CD4-positive, alpha-beta T cell (primary cell): Measurements from ENCODE around the gene NUP188. TPM values are rescaled to one million over a fixed set of nuclear protein-coding genes. Genes with fewer than 3 reads are reported as not detected.

ENCODE experiments used
- ATAC-seq: fragments of 200-7000 bp; cut with Tn5 transposase; one replicate; pipeline ENCODE4 v1.10.0; 2022; ENCODE audit warnings: mild to moderate bottlenecking; ENCODE audit not compliant: poor library complexity
- CTCF ChIA-PET: fragments of 350-600 bp; sonication (Branson Sonifier 250); formaldehyde crosslinking; loops from one replicate; lab custom pipeline; 2021; ENCODE audit warnings: antibody characterized with exemption, inconsistent platforms; lab: Charles Lee
- POLR2A ChIA-PET: fragments of 350-600 bp; sonication (Branson Sonifier 250); formaldehyde crosslinking; loops from one replicate; lab custom pipeline; 2021; ENCODE audit warnings: antibody characterized with exemption, inconsistent platforms; lab: Charles Lee
- DNase-seq, 14 experiments: peaks; one replicate each; pipeline ENCODE4 v3.0.0-alpha.2; 2013 to 2020; ENCODE audit warnings: mixed read lengths in 2 of 14
- H3K27ac ChIP-seq, 2 donors: one replicate each; pipeline versions ENCODE4 v1.5.1 to v1.7.0; 2013; ENCODE audit warnings: low read length in 2 of 2, low read depth in 1 of 2, mild to moderate bottlenecking in 1 of 2
- H3K27me3 ChIP-seq, 2 experiments: 1 replicate in 1 of 2; 2 replicates in 1 of 2; pipeline versions ENCODE4 v1.6.1 to v1.7.0; 2013; ENCODE audit warnings: low read length in 2 of 2, control low read depth in 1 of 2, mild to moderate bottlenecking in 1 of 2, moderate library complexity in 1 of 2; ENCODE audit not compliant: insufficient read depth in 2 of 2, control insufficient read depth in 1 of 2
- H3K36me3 ChIP-seq: one replicate; pipeline ENCODE4 v1.6.1; 2013; ENCODE audit warnings: low read length, control low read depth; ENCODE audit not compliant: insufficient read depth
- H3K4me1 ChIP-seq: one replicate; pipeline ENCODE4 v1.6.1; 2013; ENCODE audit warnings: low read length, control low read depth; ENCODE audit not compliant: insufficient read depth
- H3K4me3 ChIP-seq: one replicate; pipeline ENCODE4 v1.5.1; 2013; ENCODE audit warnings: mild to moderate bottlenecking, low read length, moderate library complexity
- H3K9me3 ChIP-seq, 2 experiments: 1 replicate in 1 of 2; 2 replicates in 1 of 2; pipeline versions ENCODE4 v1.6.1 to v1.7.0; 2013; ENCODE audit warnings: low read length in 2 of 2, mild to moderate bottlenecking in 2 of 2, control low read depth in 1 of 2, moderate library complexity in 1 of 2; ENCODE audit not compliant: control insufficient read depth in 1 of 2, insufficient read depth in 1 of 2
- H3K27ac Mint-ChIP-seq: one replicate; pipeline ENCODE4 v1.8.0; 2020; ENCODE audit warnings: mixed read lengths
- H3K27me3 Mint-ChIP-seq: one replicate; pipeline ENCODE4 v1.8.0; 2021; ENCODE audit warnings: mixed read lengths
- H3K36me3 Mint-ChIP-seq: one replicate; pipeline ENCODE4 v1.8.0; 2021; ENCODE audit warnings: low read depth, mixed read lengths
- H3K4me1 Mint-ChIP-seq: one replicate; pipeline ENCODE4 v1.8.0; 2021; ENCODE audit warnings: low read depth, mixed read lengths
- H3K4me3 Mint-ChIP-seq: one replicate; pipeline ENCODE4 v1.8.0; 2020; ENCODE audit warnings: mild to moderate bottlenecking, mixed read lengths
- H3K9me3 Mint-ChIP-seq: one replicate; pipeline ENCODE4 v1.8.0; 2020; ENCODE audit warnings: mixed read lengths
- CTCF ChIP-seq: fragments of 200-600 bp; IDR thresholded peaks from one replicate; pipeline ENCODE4 v1.8.0; 2022; ENCODE audit warnings: antibody characterized with exemption, mild to moderate bottlenecking
- intact Hi-C, 2 experiments: fragments of 100-400 bp; cut with DNase I in 1 of 2; cut with micrococcal nuclease in 1 of 2; formaldehyde crosslinking; loops; one replicate each; pipeline versions ENCODE4 v1.15.1 to v1.9.0; 2023 to 2025; cut with DNase I, micrococcal nuclease
- total RNA-seq, 174 experiments: library from RNA in 2 of 174; stranded (reverse) in 2 of 174; gene quantifications; one replicate each; pipeline ENCODE4 v1.2.3 and lab custom pipeline; 2021 to 2026

NUP188 gene
- total RNA-seq, 2 experiments from 2014 or later, result 43.0 to 43.9 TPM

DNA sequence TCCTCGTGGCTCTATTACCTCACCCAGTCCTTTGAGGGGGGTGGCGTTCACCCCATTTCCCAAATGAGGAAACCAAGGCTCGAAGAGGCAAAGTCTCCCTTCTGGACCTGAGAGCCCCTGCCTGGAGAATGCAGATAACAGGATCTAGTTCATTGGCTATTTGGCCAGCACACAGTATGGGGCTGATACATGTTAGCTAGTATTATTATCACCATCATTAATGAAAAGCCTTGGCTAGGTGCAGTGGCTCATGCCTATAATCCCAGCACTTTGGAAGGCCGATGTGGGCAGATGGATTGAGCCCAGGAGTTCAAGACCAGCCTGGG lies 76.4 kb downstream of the NUP188 start:
- DNase-seq (no peak), ATAC-seq (no peak)
- CTCF ChIA-PET, result no interaction called here
- Mint-ChIP-seq H3K4me1 (peaks cover 26% of the 10 kb centered on the region), H3K27ac (no peak overlapping the region), H3K4me3 (no peak overlapping the region), H3K36me3 (peaks cover 8% of the 10 kb centered on the region), H3K9me3 (no peaks in the 10 kb centered on the region), H3K27me3 (no peaks in the 10 kb centered on the region)
- Histone ChIP-seq H3K36me3 (peaks cover 11% of the 10 kb centered on the region), H3K27ac (no peak overlapping the region), H3K4me1 (peaks cover 35% of the 10 kb centered on the region), H3K27me3 (no peaks in the 10 kb centered on the region), H3K4me3 (no peak overlapping the region), H3K9me3 (no peaks in the 10 kb centered on the region)
- intact Hi-C loops, result no loop called here
- no peak for TF ChIP-seq CTCF
- POLR2A ChIA-PET, result no interaction called here

DNA sequence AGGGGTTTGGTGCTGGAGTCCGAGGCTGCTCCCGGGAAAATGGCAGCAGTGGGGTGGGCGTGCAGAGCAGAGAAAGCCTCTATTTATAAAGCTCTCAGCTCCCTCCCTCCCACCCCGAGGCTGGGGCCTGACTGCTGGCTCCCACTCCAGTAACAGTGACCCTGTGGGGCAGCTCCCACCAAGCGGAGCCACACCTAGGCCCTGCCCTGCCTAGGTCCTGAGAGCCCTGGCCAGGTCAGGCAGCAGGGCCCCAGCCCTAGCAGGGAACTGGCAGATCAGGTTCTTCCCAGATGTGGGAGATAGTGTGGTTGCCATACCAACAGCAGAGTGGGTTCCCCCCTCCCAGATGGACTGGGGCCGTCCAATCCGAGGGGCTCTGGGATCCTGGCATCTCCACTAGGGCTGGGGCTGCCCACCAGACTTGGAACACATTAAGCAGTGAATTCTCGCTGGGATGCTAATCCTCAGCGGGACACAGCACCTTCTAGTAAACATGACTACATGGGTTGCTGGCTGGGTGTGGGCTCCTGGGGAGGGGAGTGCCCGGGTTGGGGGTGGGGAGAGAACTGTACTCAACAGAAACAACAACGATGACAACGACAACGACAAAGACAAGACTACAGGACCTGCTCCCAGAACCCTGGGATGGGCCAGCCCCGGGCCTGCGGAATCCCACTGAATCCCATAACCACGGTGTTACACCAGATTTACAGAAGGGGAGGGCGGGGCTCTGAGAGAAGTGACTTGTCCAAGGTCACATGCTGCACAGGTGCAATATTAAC lies 79.1 kb downstream of the NUP188 start:
- Histone ChIP-seq H3K4me1 (peaks cover 36% of the 10 kb centered on the region), H3K9me3 (no peaks in the 10 kb centered on the region), H3K36me3 (peaks cover 3% of the 10 kb centered on the region), H3K4me3 (peak overlapping the region; percentile 78), H3K27ac (no peak overlapping the region), H3K27me3 (no peaks in the 10 kb centered on the region)
- ChIA-PET POLR2A (interaction anchor here (0.6 to 2.3 kb wide), 3 partner anchors 10 to 124 kb away, joined by 3 to 20 read pairs (median 4); partner anchors contain the start of gene MIGA2), CTCF (no interaction called here)
- H3K4me3 Mint-ChIP-seq, result peak overlapping the region; percentile 87
- no peaks in the 10 kb centered on the region for H3K27me3 Mint-ChIP-seq
- intact Hi-C loops, result loop anchor here in 1 of 2 experiments (2.0 to 5.0 kb wide), 3 partner anchors 80 to 749 kb away; partner anchors contain the start of genes DOLK, GOLGA2, NTMT1 and NUP188
- H3K9me3 Mint-ChIP-seq, result no peaks in the 10 kb centered on the region
- TF ChIP-seq CTCF, result no peak
- ATAC-seq, result no peak
- peaks cover 32% of the 10 kb centered on the region for H3K4me1 Mint-ChIP-seq
- DNase-seq, result peak in 1 of 14 experiments; percentile 45
- H3K27ac Mint-ChIP-seq, result peak overlapping the region; percentile 81
- H3K36me3 Mint-ChIP-seq, result peaks cover 5% of the 10 kb centered on the region

DNA sequence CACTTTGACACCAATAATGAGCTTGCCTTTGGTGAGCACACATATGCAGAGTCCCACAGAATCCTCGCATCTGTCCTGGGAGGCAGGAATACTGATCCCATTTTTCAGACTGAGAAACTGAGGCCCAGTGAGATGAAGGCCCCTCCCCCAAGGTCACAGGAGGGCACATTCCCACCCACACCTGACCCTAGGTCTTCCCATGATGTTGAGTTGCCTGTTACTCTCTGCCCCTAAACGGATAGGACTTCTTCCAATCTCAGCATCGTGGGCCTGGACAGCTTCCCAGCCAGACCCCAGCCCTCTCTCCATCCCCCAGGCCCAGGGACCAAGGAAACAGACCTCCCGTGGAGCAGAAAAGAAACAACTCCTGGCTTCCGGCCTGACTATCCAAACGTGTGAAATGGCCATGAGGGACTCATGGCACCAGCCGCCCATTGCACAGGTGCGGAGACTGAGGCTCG lies 79.8 kb downstream of the NUP188 start:
- no peak for TF ChIP-seq CTCF
- H3K4me3 Mint-ChIP-seq, result peak overlapping the region; percentile 87
- H3K4me1 ChIP-seq, result peaks cover 36% of the 10 kb centered on the region
- ChIA-PET POLR2A (interaction anchor here (1.1 to 2.3 kb wide), 6 partner anchors 9 to 198 kb away, joined by 3 to 20 read pairs (median 5); partner anchors contain the start of genes CRAT, DOLPP1, MIGA2 and PTPA), CTCF (no interaction called here)
- peaks cover under 1% of the 10 kb centered on the region for H3K36me3 Mint-ChIP-seq
- intact Hi-C loops, result loop anchor here in 1 of 2 experiments (2.0 to 5.0 kb wide), 3 partner anchors 80 to 750 kb away; partner anchors contain the start of genes DOLK, GOLGA2, NTMT1 and NUP188
- ATAC-seq (no peak), DNase-seq (no peak)
- peak overlapping the region; percentile 81 for H3K27ac Mint-ChIP-seq
- H3K27me3 ChIP-seq, result no peaks in the 10 kb centered on the region
- no peaks in the 10 kb centered on the region for H3K9me3 Mint-ChIP-seq
- H3K36me3 ChIP-seq, result no peaks in the 10 kb centered on the region
- H3K4me1 Mint-ChIP-seq, result peaks cover 32% of the 10 kb centered on the region
- peak overlapping the region in 1 of 2 donors; percentile 53 for H3K27ac ChIP-seq
- H3K4me3 ChIP-seq, result peak overlapping the region; percentile 78
- no peaks in the 10 kb centered on the region for H3K27me3 Mint-ChIP-seq
- no peaks in the 10 kb centered on the region for H3K9me3 ChIP-seq
